Neural crest cell (in vitro differentiated cells): ENCODE results near the gene DAW1. TPM values are rescaled to one million over a fixed set of nuclear protein-coding genes. Genes with fewer than 3 reads are reported as not detected.

Experiments used
- DNase-seq: peaks from one replicate; pipeline ENCODE4 v3.0.0; 2021; ENCODE audit warnings: low read depth, mixed read lengths, low spot score
- H3K27ac Mint-ChIP-seq: one replicate; pipeline ENCODE4 v1.8.0; 2021; ENCODE audit warnings: mild to moderate bottlenecking, mixed read lengths; ENCODE audit not compliant: unreplicated experiment
- H3K27me3 Mint-ChIP-seq: 2 replicates; pipeline ENCODE4 v1.8.0; 2021; ENCODE audit warnings: low read depth, mild to moderate bottlenecking, mixed read lengths
- H3K36me3 Mint-ChIP-seq: 2 replicates; pipeline ENCODE4 v1.8.0; 2021; ENCODE audit warnings: low read depth, mild to moderate bottlenecking, mixed read lengths
- H3K4me1 Mint-ChIP-seq: 2 replicates; pipeline ENCODE4 v1.8.0; 2021; ENCODE audit warnings: mixed read lengths
- H3K4me3 Mint-ChIP-seq: one replicate; pipeline ENCODE4 v1.8.0; 2021; ENCODE audit warnings: mild to moderate bottlenecking, mixed read lengths
- H3K9me3 Mint-ChIP-seq: 2 replicates; pipeline ENCODE4 v1.8.0; 2021; ENCODE audit warnings: mixed read lengths
- CTCF ChIP-seq: fragments of 200-600 bp; sonication (generic); conservative IDR thresholded peaks from 2 replicates; pipeline ENCODE4 v1.5.0; 2021; ENCODE audit warnings: antibody characterized with exemption, mild to moderate bottlenecking
- total RNA-seq: library from RNA; stranded (reverse); gene quantifications from 2 replicates; pipeline ENCODE4 v1.2.1, GENCODE V29; 2021

DAW1 gene
- total RNA-seq, 1 donor from 2014 or later, result not detected

GRCh38 chr2:227861011-227861410 lies 10.4 kb upstream of the DAW1 start:
- no peak overlapping the region for H3K27ac Mint-ChIP-seq
- H3K9me3 Mint-ChIP-seq, result no peaks in the 10 kb centered on the region
- H3K36me3 Mint-ChIP-seq, result no peaks in the 10 kb centered on the region
- no peak for TF ChIP-seq CTCF
- H3K4me3 Mint-ChIP-seq, result no peak overlapping the region
- H3K4me1 Mint-ChIP-seq, result no peaks in the 10 kb centered on the region
- no peaks in the 10 kb centered on the region for H3K27me3 Mint-ChIP-seq
- no peak for DNase-seq

- peak; percentile 32 for DNase-seq
- H3K4me3 Mint-ChIP-seq, result no peak overlapping the region
- no peaks in the 10 kb centered on the region for H3K27me3 Mint-ChIP-seq
- no peaks in the 10 kb centered on the region for H3K4me1 Mint-ChIP-seq
- TF ChIP-seq CTCF, result peak; percentile 86
- no peak overlapping the region for H3K27ac Mint-ChIP-seq
- H3K36me3 Mint-ChIP-seq, result no peaks in the 10 kb centered on the region
- H3K9me3 Mint-ChIP-seq, result no peaks in the 10 kb centered on the region
Observed at GRCh38 chr2:227862227-227862740, 9.1 kb upstream of the DAW1 start.

GRCh38 chr2:227862741-227863588 lies 8.5 kb upstream of the DAW1 start:
- no peak for DNase-seq
- Mint-ChIP-seq H3K27me3 (no peaks in the 10 kb centered on the region), H3K4me1 (no peaks in the 10 kb centered on the region), H3K9me3 (no peaks in the 10 kb centered on the region), H3K4me3 (no peak overlapping the region), H3K36me3 (no peaks in the 10 kb centered on the region), H3K27ac (no peak overlapping the region)
- no peak for TF ChIP-seq CTCF

- H3K9me3 Mint-ChIP-seq, result no peaks in the 10 kb centered on the region
Observed at GRCh38 chr2:227864161-227864756, 7.2 kb upstream of the DAW1 start.

GRCh38 chr2:227865291-227865690 lies 6.1 kb upstream of the DAW1 start:
- H3K27ac Mint-ChIP-seq, result no peak overlapping the region
- peaks cover 6% of the 10 kb centered on the region for H3K27me3 Mint-ChIP-seq
- DNase-seq, result no peak
- H3K9me3 Mint-ChIP-seq, result no peaks in the 10 kb centered on the region
- H3K4me1 Mint-ChIP-seq, result no peaks in the 10 kb centered on the region
- TF ChIP-seq CTCF, result no peak
- no peak overlapping the region for H3K4me3 Mint-ChIP-seq
- no peaks in the 10 kb centered on the region for H3K36me3 Mint-ChIP-seq

More at GRCh38 chr2:227864161-227864756, 7.2 kb upstream of the DAW1 start:
- Mint-ChIP-seq H3K4me3 (no peak overlapping the region), H3K36me3 (no peaks in the 10 kb centered on the region), H3K27me3 (peaks cover under 1% of the 10 kb centered on the region), H3K27ac (no peak overlapping the region), H3K4me1 (no peaks in the 10 kb centered on the region)
- no peak for TF ChIP-seq CTCF
- DNase-seq, result no peak
